Neural cell (in vitro differentiated cells): ENCODE results near the gene STOM. TPM values are rescaled to one million over a fixed set of nuclear protein-coding genes. Genes with fewer than 3 reads are reported as not detected.

Experiments used
- H2AFZ ChIP-seq: fragments of 200-600, 300-800 bp; sonication (generic), shearing (Covaris generic); 2 replicates; pipeline ENCODE4 v1.6.0; 2014; ENCODE audit warnings: low read depth, mild to moderate bottlenecking, antibody characterized with exemption, low read length, moderate library complexity
- H3F3A ChIP-seq: fragments of 200-600 bp; shearing (Covaris generic); 2 replicates; pipeline ENCODE4 v1.6.1; 2016; ENCODE audit warnings: mild to moderate bottlenecking, moderate library complexity, mixed read lengths, antibody characterized with exemption, low read length; ENCODE audit not compliant: insufficient read depth, poor library complexity, severe bottlenecking
- H3K27ac ChIP-seq: fragments of 200-600, 300-800 bp; sonication (generic), shearing (Covaris generic); 2 replicates; pipeline ENCODE4 v1.5.1; 2014; ENCODE audit warnings: mild to moderate bottlenecking, low read length, moderate library complexity
- H3K27me3 ChIP-seq: fragments of 300-800, 200-600 bp; sonication (generic), shearing (Covaris generic); 2 replicates; pipeline ENCODE4 v1.6.0; 2014; ENCODE audit warnings: mild to moderate bottlenecking, low read depth, low read length, moderate library complexity; ENCODE audit not compliant: insufficient read depth
- H3K36me3 ChIP-seq: fragments of 300-800, 200-600 bp; sonication (generic), shearing (Covaris generic); 2 replicates; pipeline ENCODE4 v1.5.1; 2014; ENCODE audit warnings: mild to moderate bottlenecking, antibody characterized with exemption, low read length, moderate library complexity; ENCODE audit not compliant: insufficient read depth
- H3K4me2 ChIP-seq: fragments of 300-800, 200-600 bp; sonication (generic), shearing (Covaris generic); 2 replicates; pipeline ENCODE4 v1.6.0; 2014; ENCODE audit warnings: mild to moderate bottlenecking, low read length
- H3K4me3 ChIP-seq: fragments of 300-800, 200-600 bp; sonication (generic), shearing (Covaris generic); 2 replicates; pipeline ENCODE4 v1.5.1; 2014; ENCODE audit warnings: mild to moderate bottlenecking, low read length, moderate library complexity
- H3K79me2 ChIP-seq: fragments of 200-600 bp; shearing (Covaris generic); replicated peaks from 2 replicates; pipeline ENCODE4 v1.6.0; 2014; ENCODE audit warnings: mild to moderate bottlenecking, low read length, moderate library complexity; ENCODE audit not compliant: insufficient read depth
- H3K9ac ChIP-seq: fragments of 300-800, 200-600 bp; sonication (generic), shearing (Covaris generic); 2 replicates; pipeline ENCODE4 v1.6.1; 2016; ENCODE audit warnings: mild to moderate bottlenecking, low read length, mixed read lengths
- H3K9me2 ChIP-seq: fragments of 200-600 bp; shearing (Covaris generic); 2 replicates; pipeline ENCODE4 v1.6.1; 2016; ENCODE audit warnings: mild to moderate bottlenecking, low read length, mixed read lengths; ENCODE audit not compliant: insufficient read depth
- H3K9me3 ChIP-seq: fragments of 200-600, 300-800 bp; sonication (generic), shearing (Covaris generic); 2 replicates; pipeline ENCODE4 v1.6.1; 2016; ENCODE audit warnings: mild to moderate bottlenecking, mixed run types, low read length, moderate library complexity, mixed read lengths
- H4K20me1 ChIP-seq: fragments of 200-600 bp; shearing (Covaris generic); 2 replicates; pipeline ENCODE4 v1.6.1; 2016; ENCODE audit warnings: mild to moderate bottlenecking, mixed run types; ENCODE audit not compliant: insufficient read depth
- CTCF ChIP-seq: fragments of 450-650 bp; IDR thresholded peaks from 2 replicates; pipeline ENCODE4 v1.5.1; 2014; ENCODE audit warnings: antibody characterized with exemption, mild to moderate bottlenecking, moderate library complexity; ENCODE audit not compliant: poor library complexity, severe bottlenecking
- EP300 ChIP-seq: fragments of 450-650 bp; conservative IDR thresholded peaks from 2 replicates; pipeline ENCODE4 v1.6.1; 2014; ENCODE audit warnings: antibody characterized with exemption, mild to moderate bottlenecking, moderate library complexity; ENCODE audit not compliant: poor library complexity, severe bottlenecking
- EZH2 ChIP-seq: fragments of 200-600, 300-800 bp; shearing (Covaris generic), sonication (generic); IDR thresholded peaks from 2 replicates; pipeline ENCODE4 v1.6.1; 2014; ENCODE audit warnings: antibody characterized with exemption, low read length, borderline replicate concordance, mild to moderate bottlenecking; ENCODE audit not compliant: insufficient read depth, poor library complexity, severe bottlenecking
- MXI1 ChIP-seq: fragments of 450-650 bp; conservative IDR thresholded peaks from 2 replicates; pipeline ENCODE4 v1.6.1; 2014; ENCODE audit warnings: antibody characterized with exemption, mild to moderate bottlenecking; ENCODE audit not compliant: poor library complexity, severe bottlenecking
- POLR2AphosphoS5 ChIP-seq: IDR thresholded peaks from 2 replicates; pipeline ENCODE4 v1.6.1; 2012
- RAD21 ChIP-seq: fragments of 450-650 bp; conservative IDR thresholded peaks from 2 replicates; pipeline ENCODE4 v1.6.1; 2014; ENCODE audit warnings: antibody characterized with exemption, mild to moderate bottlenecking, moderate library complexity
- REST ChIP-seq: IDR thresholded peaks from 2 replicates; pipeline ENCODE4 v1.6.1; 2012; ENCODE audit warnings: borderline replicate concordance
- SMC3 ChIP-seq: fragments of 450-650 bp; conservative IDR thresholded peaks from 2 replicates; pipeline ENCODE4 v1.6.1; 2014; ENCODE audit warnings: antibody characterized with exemption, mild to moderate bottlenecking, moderate library complexity; ENCODE audit not compliant: poor library complexity
- TAF1 ChIP-seq: IDR thresholded peaks from 2 replicates; pipeline ENCODE4 v1.6.1; 2012; ENCODE audit warnings: low read depth
- polyA minus RNA-seq: library from RNA; depleted of rRNA, polyadenylated mRNA; stranded (reverse); fragments of >200 nt; gene quantifications from 2 replicates; pipeline ENCODE4 v1.2.3, GENCODE V29; 2014
- polyA plus RNA-seq: library from polyadenylated mRNA; depleted of rRNA; stranded (reverse); fragments of >200 nt; gene quantifications from 2 replicates; pipeline ENCODE4 v1.2.3, GENCODE V29; 2014

The STOM gene
- polyA plus RNA-seq (0.11 TPM in 1 of 2 replicates, not detected in the other), polyA minus RNA-seq (0.24 and 0.46 TPM in 2 replicates)

GRCh38 chr9:121369595-121370265 is at the start of gene STOM:
Gene STOM (minus strand): TSS chr9:121370250. CDS start chr9:121370187, 63 bp downstream.
- H2AFZ ChIP-seq = peak within 1 kb of the TSS; percentile 45
- H4K20me1 ChIP-seq = no peaks in the 10 kb centered on the region
- peak within 1 kb of the TSS; percentile 25 for H3K4me2 ChIP-seq
- peak within 1 kb of the TSS; percentile 77 for H3K4me3 ChIP-seq
- H3K36me3 ChIP-seq = no peaks in the 10 kb centered on the region
- H3K9me2 ChIP-seq = no peaks in the 10 kb centered on the region
- TF ChIP-seq RAD21 (no peak), MXI1 (no peak), EZH2 (no peak), POLR2AphosphoS5 (no peak), SMC3 (no peak), CTCF (no peak), REST (no peak), EP300 (no peak), TAF1 (no peak)
- H3K27me3 ChIP-seq = peaks cover 14% of the 10 kb centered on the region
- no peaks in the 10 kb centered on the region for H3F3A ChIP-seq
- no peak within 1 kb of the TSS for H3K27ac ChIP-seq
- H3K9me3 ChIP-seq = no peaks in the 10 kb centered on the region
- no peaks in the 10 kb centered on the region for H3K79me2 ChIP-seq
- H3K9ac ChIP-seq = peak within 1 kb of the TSS; percentile 36

- H3K27ac ChIP-seq = no peak overlapping the region
Observed at GRCh38 chr9:121411993-121412392, 41.9 kb upstream of the STOM start.

More at GRCh38 chr9:121411993-121412392, 41.9 kb upstream of the STOM start:
- Histone ChIP-seq H3K9ac (no peak overlapping the region), H3K27me3 (no peaks in the 10 kb centered on the region), H3K9me3 (no peaks in the 10 kb centered on the region), H3K36me3 (no peaks in the 10 kb centered on the region), H3K9me2 (no peaks in the 10 kb centered on the region), H3K4me3 (no peak overlapping the region), H2AFZ (no peak overlapping the region), H4K20me1 (no peaks in the 10 kb centered on the region), H3K79me2 (no peaks in the 10 kb centered on the region), H3F3A (no peaks in the 10 kb centered on the region), H3K4me2 (no peak overlapping the region)
- TF ChIP-seq RAD21 = no peak
- no peak for TF ChIP-seq SMC3
- TF ChIP-seq REST = no peak
- no peak for TF ChIP-seq CTCF
- TF ChIP-seq EZH2 = no peak
- TF ChIP-seq EP300 = no peak
- no peak for TF ChIP-seq MXI1
- TF ChIP-seq TAF1 = no peak
- no peak for TF ChIP-seq POLR2AphosphoS5
